NCI-H1694 (cell line): ENCODE measurements around the gene PPP4R4.

Experiments used
- DNase-seq: peaks from one replicate; lab custom pipeline; 2025; lab: John Stamatoyannopoulos, UW

The PPP4R4 gene

GRCh38 chr14:94309721-94310120 is 135.6 kb downstream of the PPP4R4 start:
- no peak for DNase-seq

GRCh38 chr14:94310248-94310647 is 136.1 kb downstream of the PPP4R4 start:
- no peak for DNase-seq

- no peak for DNase-seq
These were observed 138.5 kb downstream of the PPP4R4 start for GRCh38 chr14:94312481-94313246.

DNA sequence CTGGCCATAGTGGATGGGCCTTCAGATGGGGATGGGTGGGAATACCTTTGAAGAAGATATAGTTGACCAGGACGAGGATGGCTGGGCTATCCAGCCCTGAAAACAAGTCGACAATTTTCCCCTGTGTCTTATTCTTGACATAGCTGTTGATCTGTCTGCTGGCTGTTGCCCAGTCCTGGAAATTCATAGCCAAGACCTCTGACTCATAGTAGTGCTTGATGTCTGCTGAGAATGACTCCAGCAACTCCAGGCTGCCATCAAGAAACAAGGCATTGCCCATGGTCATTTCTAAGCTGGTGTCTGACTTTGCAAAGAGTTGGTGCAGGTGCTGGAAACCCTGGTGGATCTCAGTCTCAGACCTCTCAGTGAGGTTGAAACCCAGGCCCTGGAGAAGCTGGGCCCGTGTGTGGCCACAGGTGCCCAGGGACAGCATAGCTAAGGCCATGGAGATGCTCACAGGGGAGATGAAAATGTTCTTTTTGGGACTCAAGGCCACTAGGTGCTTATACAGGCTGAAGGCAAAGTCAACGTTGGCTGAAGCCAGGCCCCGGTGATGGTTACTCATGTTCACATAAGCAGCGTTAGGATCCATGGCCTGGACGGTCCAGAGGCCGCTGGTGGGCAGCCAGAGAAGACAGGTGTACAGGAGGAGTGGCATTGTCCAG is 140.0 kb downstream of the PPP4R4 start:
- no peak for DNase-seq

- no peak for DNase-seq
These were observed 140.8 kb downstream of the PPP4R4 start for GRCh38 chr14:94314890-94315289.

- no peak for DNase-seq
These were observed 142.6 kb downstream of the PPP4R4 start for GRCh38 chr14:94316692-94317091.

DNA sequence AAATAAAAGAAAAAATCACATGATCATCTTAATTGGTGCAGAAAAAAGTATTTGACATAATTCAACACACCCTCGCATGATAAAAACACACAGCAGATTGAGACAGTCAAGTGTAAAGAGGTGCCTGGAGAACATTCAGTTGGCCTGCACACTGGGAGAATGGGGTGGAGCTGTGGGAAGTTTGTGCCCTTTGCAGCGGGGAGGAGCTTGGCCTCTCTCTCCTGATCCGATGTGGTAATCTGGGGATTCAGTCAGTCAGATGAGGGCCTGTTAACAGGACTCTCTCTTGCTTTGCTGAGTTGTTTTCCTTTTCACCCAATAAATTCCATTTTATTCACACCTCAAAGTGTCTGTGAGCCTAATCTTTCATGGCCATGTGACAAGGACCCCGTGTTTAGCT is 143.1 kb downstream of the PPP4R4 start:
- DNase-seq = no peak

GRCh38 chr14:94320243-94320642 is 146.1 kb downstream of the PPP4R4 start:
- peak; percentile 34 for DNase-seq

- no peak for DNase-seq
These were observed 147.5 kb downstream of the PPP4R4 start for GRCh38 chr14:94321421-94322271.

- no peak for DNase-seq
These were observed 148.8 kb downstream of the PPP4R4 start, which contains the start of gene SERPINA6 for GRCh38 chr14:94322648-94323570. SERPINA6 (minus strand) TSS chr14:94323336; CDS start chr14:94314648, 8,688 bp downstream.

DNA sequence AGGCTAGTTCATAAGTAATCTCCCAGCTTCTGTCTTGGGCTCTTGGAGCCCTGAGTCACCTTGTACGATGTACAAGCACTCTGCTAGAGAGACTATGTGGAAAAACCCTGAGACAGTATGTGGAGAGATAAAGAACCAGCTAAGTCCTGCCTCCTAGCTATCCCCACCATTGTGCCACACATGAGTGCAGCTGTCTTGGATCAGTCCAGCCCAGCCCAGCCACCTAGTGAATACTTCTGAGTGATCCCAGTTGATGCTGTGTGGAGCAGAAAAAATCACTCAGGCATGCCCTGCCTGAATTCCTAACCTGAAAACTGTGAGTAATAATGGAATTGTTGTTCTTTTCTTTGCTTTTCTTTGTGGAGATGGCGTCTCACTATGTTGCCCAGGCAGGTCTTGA is 154.1 kb downstream of the PPP4R4 start:
- DNase-seq = no peak
